SKM-1 treated with dmso at 0.1 percent for 144 hours (cell line): Measurements from ENCODE around the gene STARD8.
"Not testable (repeated sequence)": the region's sequence is repeated elsewhere in the genome, so short reads cannot be mapped to it uniquely, and the experiment has no call there.

Source experiments
- DNase-seq: peaks from one replicate; lab custom pipeline; 2025; ENCODE audit not compliant: unreplicated experiment; lab: John Stamatoyannopoulos, UW

Gene STARD8

DNA sequence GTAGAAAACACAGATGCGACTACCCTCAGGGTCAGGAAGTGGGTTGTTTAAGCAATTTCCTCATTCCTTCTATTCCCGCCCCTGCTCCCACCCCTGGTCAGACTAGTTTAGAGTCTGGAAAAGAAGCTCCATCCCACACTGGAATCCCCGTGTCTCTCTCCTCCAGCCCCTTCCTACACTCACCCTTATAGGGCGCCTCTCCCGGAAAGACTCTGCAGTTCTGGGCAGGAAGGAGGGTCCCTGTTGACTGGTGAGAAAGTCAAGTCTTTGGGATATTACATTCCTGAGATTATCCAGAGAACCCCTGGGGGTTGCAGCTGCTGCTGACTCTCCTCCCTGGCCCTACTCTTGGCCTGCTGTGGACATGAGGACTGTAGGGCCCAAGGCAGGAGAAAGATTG lies 11.9 kb downstream of the STARD8 start:
- no peak for DNase-seq

DNA sequence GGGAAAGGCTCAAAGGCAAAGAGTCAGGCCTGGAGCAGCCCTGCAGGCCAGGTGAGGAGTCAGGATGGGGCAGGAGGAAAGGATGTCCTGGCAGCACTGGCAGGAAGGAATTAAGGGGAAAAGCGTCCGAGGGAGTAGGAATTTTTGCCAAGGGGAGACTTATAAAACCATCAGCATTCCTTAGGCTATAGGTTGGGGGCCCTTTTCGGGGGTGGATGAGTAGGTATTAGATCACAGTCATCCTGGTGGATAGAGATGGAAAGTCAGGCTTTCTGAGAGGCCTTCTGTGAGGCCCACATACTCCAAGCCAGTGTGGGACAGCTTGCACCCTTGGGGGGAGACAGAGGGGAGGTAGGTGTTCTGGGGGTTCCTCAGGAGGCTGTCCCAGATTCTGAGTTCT lies 12.3 kb downstream of the STARD8 start:
- no peak for DNase-seq

DNA sequence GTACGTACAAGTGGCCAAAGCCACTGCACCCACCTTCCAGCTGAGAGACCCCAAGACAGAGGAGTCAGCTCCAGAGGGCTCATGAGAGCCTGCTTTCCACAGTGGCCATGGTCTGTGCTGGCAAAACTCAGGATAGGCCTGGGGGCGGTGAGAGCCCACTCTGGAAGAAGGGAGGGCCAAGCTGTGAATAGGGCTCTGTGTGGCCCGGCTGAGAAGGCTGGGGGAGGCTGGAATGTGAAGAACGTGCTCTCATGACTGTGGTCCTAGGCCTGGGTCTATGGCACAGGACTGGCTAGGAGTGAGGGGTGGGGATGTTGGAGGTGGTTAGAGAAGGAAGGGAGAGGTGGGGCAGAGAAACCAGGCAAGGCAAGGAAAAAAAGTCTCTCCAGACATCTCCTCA lies 13.3 kb downstream of the STARD8 start:
- DNase-seq: no peak

DNA sequence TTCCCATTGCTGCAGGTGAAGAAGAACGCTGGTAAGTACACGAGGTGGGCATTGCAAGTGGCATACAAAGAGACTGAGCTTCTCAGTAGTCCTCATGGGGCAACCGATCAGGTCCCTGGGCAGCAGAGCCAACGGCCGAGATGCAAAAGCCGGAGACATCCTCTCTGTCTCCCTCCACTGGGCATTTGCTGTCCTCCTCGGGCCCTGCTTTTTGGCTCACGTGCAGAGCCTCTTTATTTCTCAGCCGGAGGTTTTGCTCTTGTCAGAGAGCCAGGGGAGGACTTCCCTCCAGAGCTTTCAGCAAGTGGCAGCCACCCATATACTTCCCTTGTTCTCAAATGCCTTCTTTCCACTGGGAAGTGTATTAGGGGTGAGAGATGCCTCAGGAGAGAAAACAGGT lies 18.0 kb downstream of the STARD8 start:
- no peak for DNase-seq

DNA sequence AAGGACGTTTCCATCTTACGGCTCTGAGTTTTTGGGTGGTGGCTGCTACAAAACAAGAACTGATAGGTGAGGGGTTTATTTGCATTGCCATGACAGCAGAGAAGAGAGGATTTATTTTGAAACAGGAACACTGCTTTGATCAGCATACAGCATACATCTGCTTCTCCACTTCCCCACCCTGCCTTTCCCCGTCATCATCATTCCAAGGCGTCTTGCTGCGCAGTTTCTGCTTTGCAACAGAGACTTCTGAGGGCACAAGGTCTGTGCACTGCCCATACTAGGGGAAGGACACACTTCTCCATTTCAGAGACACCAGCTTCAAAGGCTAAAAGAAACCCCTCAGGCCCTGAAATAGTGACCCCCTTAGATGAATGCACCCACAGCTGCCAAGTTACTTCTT lies 19.1 kb downstream of the STARD8 start:
- DNase-seq: no peak

DNA sequence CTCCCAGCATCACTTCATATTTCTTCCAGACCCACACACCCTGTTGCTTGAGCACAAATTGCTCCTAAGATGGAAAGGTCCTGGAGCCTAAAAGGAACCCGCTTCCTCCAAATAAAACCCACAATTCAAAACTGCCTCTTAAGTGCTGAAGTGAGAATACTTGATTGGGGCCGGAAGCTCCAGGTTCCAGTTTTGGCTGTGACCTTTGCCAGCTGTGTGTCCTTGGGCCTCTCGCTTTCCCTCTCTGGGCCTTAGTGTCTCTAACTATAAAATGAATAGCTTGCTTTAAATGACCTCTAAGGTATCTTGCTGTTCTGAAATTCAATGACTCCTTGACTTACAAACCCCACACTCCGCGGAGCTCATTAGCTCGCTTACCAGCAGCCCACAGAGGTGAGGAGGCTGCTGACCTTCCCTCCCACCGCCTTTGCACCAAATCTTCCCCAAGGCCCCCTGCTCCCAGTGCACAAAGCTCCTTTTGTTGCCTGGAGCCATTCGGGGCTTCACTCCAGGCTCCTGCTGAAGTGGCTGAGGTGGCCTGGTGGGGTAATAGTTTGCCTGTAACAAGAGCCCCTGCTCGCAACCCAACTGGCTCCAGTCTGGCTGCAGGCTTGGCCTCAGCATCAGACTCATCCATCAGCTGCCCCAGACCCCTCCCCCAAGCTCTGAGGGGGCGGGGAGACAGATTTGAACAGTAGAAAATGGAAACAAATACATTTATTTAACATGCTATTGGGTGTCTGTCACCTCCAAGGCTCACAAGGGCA lies 21.8 kb downstream of the STARD8 start:
- DNase-seq: no peak

DNA sequence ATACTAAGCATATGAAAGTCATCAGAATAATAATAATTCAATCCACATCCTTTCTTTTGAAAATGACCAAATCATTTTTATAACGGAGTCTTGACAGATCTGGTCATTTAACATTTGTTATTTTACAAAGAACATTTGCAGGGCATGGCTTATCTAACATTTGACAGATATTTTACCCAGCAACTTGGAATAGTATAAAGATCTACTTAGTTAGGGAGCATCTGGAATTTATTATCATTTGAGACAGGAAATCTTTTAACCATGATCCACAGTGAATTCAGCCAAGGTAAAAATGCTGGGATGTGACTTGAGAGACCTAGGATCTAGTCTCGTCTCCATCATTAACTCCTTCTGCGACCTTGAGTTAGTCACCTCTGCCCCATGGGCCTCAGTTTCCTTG lies 22.4 kb downstream of the STARD8 start:
- DNase-seq: no peak

DNA sequence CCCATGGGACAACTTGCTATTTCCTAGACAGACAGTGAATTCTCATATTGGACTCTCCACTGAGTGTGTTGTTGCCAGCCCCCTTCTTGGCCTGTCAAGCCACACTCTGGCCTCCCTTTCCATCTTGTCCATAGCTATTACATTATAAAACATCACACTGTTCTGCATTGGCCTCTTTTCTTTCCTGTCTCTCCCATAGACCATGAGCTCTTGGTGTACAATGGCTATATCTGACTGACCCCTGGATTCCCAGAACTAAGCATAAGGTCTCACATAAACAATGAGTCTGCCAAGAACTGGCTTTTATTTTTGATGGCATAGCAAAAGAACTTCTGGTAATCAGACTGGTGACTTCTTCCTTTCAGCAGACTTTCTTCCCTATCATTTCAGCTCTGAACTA lies 23.8 kb downstream of the STARD8 start:
- no peak for DNase-seq

DNA sequence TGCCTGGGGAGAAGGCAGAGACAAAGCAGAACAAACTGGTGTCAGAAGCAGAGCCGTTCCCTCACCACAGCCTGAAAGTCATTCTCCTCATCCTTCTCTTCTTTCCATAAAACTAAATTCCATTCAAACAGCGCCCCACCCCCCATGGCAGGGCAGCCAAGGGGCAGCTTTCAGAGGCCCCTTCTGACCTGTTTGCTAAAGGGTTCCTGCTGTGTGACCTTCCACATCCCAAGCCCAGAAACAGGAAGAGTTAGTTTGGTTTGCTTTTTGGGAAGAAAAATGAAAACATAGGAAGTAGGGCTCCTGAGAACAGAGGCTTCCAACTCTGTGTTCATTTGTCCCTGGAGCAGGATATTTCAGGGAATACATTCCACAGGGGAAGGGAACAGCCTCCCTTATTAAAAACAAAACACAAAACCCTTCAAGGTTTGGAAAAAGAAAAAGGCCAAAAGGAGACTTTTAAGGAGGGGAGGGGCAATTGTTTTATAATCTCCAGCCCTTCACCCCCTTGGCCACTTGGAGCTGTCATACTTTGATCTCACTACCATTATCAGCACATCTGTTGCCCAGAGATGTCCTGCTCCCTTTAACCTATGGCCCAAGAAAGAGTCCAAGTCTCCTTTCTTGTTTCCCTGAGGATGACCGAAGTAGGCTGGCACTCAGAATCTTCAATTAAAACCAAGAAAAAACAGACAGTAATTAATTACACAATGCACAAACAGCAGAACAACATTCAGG lies 25.3 kb downstream of the STARD8 start:
- no peak for DNase-seq

DNA sequence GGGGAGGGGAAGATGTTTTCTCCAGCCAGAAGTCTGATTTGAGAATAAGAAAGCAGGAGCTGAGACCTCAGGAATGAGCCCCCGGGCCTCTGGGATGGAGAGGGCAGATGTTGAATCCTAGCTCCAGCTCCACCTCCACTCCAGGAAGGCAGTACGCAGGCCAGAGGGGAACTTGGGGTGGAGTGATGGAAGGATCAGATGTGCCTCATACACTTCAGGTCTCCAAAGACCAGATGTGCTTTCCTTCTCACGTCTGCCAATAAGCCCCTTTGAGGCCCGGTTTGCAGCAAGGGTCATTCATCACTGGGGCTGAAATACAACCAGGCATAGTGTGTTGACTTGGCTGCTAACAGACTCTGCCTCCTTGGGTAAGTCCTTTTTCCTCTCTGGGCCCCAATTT lies 28.1 kb downstream of the STARD8 start:
- no peak for DNase-seq

DNA sequence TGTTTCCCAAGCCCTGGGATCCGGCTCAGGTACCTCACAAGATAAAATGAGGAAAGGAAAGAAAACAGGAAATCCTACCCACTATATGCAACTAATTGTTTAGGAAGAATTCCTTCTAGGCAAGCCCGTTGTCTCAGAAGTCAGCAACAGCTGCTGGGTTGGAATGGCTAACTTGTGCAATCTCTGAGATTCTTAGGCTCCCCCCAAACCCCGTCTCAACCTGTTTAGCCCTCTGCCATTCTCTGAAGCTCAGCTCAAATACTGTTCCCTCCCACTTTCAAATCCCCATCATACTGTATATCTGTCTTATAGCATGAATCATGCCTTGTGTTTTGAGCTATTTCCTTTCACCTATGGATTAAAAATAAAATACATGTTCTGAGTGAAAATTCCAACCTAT lies 28.9 kb downstream of the STARD8 start:
- DNase-seq: no peak

DNA sequence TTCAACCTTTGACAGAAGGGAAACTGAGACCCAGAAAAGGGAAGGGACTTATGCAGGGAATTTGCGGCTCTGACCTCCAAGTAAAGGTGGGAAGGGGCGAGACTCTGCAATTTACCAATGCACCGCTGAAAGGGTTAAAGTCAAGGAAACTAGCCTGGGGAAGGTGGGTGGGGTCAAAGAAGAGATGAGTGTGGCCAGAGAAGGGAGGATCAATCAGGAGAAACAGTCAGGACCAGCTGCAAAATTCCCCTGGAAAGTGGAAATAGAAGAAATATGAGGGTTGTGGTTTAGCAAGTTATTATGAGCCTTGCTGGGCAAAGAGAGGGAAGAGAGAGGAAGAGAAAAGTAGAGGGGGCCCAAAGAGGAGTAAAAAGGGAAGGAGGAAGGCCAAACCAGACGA lies 30.5 kb downstream of the STARD8 start:
- DNase-seq: no peak

DNA sequence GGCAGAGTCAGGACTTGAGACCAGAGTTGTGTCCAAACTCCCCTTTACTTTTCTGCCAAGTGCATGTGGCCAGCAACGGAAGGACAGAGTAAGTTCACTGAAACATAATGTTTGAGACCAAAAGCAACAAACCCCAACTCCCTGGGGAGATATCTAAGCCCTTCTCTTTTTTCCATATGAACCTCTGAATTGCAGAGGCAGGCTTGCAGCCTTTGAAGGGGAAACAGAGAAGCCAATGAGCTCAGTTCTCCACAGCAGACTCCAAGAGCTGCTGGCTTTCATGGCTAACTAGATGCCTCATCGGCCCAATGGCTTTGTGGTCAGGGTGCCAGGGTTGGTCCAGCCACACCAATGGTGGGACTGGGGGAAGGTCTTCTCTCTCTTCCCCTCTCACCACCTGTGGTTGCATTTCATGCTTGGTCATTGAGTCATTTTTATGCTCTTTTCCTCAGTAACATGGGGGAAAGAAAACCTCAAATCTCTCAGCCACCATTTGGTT lies 34.0 kb downstream of the STARD8 start:
- DNase-seq: no peak

DNA sequence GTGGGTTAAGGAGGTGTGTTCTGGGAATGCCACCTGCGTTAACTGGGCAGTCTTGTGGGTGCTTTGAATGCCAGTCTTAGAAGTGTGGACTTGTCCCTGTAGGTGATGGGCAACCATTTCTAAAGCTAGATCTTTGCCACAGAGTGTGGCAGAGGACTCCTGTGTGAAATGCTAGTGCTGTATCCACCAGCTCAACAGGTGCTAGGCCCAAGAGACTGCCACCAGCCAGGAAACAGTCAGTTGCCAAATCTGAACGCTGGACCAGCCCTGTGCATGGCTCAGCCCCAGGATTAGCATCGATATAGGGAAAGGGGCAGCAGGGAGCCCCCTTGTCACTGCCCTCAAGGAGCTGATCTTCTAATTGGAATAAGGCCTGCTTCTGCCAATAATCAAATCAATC lies 35.3 kb downstream of the STARD8 start:
- DNase-seq: no peak

DNA sequence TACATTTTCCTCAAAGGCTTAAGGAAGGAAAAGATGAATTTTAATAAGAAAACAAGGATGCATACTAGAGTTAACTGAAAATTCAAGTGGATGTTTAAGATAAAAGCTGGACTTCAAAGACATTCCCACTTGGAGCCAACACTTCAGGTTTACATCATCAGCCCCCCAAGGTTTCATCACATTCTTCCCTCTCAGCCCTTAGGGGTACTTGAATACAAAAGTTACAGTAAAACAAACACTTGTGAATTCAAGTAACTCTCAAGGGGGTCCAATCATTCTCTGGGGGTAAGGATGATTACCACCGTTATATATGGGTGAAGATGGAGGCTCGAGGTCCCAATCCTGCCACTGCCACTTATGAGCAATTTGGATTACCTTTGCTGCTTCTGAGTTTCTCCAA lies 36.1 kb downstream of the STARD8 start:
- DNase-seq: no peak

DNA sequence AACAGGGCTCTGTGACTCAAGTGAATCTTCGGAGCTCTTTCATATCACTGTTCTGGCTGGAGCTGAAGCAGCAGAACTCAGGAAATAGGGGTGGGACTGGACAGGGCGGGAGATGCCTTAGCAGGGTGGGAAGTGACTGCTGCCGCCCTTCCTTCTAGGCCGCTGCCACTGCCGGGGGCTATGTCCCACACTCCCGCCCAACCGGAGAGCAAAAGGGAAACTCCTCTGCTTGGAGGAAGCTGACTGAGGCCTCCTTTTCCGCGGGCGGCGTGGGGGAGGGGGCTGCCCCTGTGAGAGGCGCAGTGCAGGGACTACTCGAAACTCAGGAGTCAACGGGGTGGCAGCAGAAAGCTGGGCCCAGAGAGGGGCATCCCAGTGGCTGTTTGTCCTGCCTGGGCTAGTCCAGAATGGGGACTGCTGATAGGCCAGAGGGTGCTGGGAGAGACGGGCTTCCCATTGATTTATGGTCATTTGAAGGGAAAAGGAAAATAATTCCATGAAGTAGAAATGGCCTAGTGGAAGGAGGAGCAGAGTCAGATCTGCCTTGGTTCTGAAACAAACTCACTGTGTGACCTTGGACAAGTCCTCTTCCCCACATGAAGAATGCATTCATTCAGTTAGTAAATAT lies 36.9 kb downstream of the STARD8 start:
- peak; percentile 40 for DNase-seq

DNA sequence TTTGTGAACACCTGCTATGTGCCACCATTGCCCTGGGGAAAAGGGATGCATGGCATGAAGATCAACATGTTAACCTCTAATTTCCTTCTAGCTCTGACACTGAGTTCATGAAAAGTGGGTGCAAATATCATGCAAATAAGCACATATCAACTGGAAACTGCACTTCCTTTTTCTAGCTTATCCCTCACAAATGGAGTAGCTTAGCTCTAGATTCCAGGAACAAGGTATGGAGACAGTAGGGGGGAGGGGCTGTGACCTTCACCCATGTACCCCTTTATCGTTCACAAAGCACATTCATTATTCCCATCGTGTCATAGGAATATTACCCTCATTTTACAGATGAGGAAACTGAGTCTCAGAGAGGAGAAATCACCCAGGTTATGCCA lies 37.4 kb downstream of the STARD8 start:
- no peak for DNase-seq

DNA sequence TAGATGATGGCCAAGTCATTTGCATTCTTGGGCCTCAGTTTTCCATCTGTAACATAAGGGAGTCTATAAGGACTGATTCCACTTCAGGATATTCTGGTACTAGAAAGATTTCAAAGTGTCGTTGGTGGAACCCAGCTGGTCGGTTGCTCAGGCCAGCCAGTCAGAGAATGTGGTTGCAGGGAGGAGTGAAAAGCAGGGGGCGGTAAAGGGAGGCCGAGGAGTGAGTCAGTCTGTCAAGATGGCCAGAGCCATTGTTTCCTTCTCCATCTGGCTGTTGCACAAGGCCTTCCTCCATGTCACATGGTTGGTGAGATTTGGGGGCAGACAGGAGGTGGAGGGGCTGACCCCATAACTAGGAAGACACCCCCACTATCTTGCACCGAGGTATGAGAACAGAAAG lies 38.2 kb downstream of the STARD8 start:
- DNase-seq: peak; percentile 72

DNA sequence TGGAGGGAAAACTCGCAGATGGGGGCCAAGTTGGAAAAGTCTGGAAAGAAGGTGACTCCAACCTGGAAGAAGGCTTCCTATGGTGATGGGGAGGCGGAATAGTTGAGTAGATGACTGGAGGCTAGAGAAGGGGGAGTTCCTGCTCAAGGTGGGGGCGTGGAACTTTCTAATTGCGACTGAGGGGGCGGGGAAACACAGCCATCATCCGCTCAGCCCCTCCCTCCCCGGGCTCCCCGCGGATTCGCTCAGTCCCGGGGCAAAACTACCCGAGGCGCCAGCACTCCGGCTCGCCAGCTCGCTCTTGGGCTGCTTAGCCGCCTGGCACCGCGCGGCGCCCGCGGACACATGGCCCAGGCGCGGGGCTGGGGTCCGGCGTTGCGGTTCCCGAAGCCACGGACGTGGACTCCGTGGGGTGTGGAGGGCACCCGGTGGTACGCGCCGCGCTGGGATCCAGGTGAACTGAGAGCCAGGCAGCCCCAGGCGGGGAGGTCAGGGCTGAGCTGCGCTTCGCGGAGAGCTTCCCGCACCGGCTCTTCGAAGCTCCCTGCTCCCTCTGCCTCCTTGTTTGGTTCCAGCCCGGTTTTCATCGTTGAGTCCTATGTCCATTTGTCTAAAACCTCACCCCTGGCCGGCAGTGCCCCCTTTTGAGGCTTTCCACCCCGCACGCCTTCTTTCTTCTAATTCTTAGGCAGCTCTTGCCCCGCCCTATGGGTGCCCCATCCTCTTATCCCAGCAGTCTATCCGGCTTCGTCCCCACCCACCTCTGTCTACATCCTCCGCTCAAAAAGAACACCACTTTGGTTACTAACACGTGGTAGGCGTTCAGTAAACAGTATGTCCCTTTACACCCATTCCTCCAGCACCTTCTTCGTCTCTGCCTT lies 38.9 kb downstream of the STARD8 start:
- peak; percentile 10 for DNase-seq

DNA sequence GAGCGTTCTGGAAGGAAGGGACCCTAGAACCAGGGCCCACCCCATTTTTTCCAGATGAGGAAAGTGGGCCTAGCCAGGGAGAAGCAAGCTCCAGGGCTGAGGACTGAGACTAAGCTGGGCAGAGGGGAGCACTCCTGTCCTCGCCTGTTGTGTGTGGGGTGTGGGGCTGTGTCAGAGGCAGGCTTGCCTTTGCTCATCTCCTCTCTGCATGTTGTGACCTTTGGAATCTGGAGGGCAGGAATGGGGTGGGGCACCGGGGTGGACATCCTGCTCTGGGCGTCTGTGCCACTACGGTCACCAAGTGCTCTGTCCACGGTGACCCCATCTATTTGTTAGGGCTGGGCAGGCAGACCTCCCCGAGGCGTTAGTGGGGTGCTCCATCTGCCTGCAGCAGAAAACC lies 41.5 kb downstream of the STARD8 start:
- not testable (repeated sequence) for DNase-seq

DNA sequence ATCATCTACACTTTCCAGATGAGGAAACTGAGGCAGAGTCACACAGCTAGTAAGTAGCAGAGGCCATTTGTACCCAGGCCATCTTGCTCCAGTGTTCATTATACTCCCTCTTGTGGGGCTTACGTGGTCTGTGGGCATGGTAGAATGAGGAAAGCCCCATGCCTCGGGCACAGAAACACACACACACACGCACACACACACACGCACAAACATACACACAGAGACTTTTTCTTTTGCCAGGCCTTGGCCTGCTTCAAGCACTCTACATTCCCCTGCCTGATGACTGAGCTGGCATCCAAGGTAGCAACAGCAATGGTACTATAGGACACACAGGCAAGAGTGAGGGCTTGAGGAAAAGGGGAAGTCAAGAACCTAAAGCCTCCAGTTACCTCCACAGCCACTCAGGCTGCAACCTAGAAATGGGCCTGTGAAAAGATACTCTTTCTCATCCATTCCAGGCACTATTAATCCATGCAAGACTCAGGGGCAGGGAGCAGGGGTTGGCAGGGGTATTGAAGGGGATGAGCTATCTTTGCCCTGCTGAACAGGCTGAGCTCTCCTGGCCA lies 43.6 kb downstream of the STARD8 start:
- peak; percentile 13 for DNase-seq
